Osteocyte (in vitro differentiated cells): ENCODE results near the gene TRIM68. TPM values are rescaled to one million over a fixed set of nuclear protein-coding genes. Genes with fewer than 3 reads are reported as not detected.

Experiments
- DNase-seq: peaks from one replicate; pipeline ENCODE4 v3.0.0; 2021; ENCODE audit warnings: mixed read lengths; ENCODE audit not compliant: unreplicated experiment; ENCODE audit errors: extremely low spot score
- H3K27ac Mint-ChIP-seq: one replicate; pipeline ENCODE4 v1.8.0; 2021; ENCODE audit warnings: mild to moderate bottlenecking, mixed read lengths; ENCODE audit not compliant: unreplicated experiment
- H3K27me3 Mint-ChIP-seq: one replicate; pipeline ENCODE4 v1.8.0; 2021; ENCODE audit warnings: mixed read lengths; ENCODE audit not compliant: unreplicated experiment
- H3K36me3 Mint-ChIP-seq: one replicate; pipeline ENCODE4 v1.8.0; 2021; ENCODE audit warnings: mixed read lengths; ENCODE audit not compliant: unreplicated experiment
- H3K4me1 Mint-ChIP-seq: one replicate; pipeline ENCODE4 v1.8.0; 2021; ENCODE audit warnings: mixed read lengths; ENCODE audit not compliant: unreplicated experiment
- H3K4me3 Mint-ChIP-seq: one replicate; pipeline ENCODE4 v1.8.0; 2021; ENCODE audit warnings: mild to moderate bottlenecking, moderate library complexity, mixed read lengths; ENCODE audit not compliant: unreplicated experiment
- H3K9me3 Mint-ChIP-seq: one replicate; pipeline ENCODE4 v1.8.0; 2021; ENCODE audit warnings: mixed read lengths; ENCODE audit not compliant: unreplicated experiment
- total RNA-seq: library from RNA; stranded (reverse); gene quantifications from 2 replicates; pipeline ENCODE4 v1.2.1, GENCODE V29; 2021
- TF ChIP-seq, protein P1 (sequence below): fragments of 200-600 bp; sonication (generic); IDR thresholded peaks from 2 replicates; pipeline ENCODE4 v1.5.0; 2021; ENCODE audit warnings: antibody characterized with exemption, mild to moderate bottlenecking, moderate library complexity

Gene TRIM68
- total RNA-seq, 1 donor from 2014 or later: 10.7 TPM

DNA sequence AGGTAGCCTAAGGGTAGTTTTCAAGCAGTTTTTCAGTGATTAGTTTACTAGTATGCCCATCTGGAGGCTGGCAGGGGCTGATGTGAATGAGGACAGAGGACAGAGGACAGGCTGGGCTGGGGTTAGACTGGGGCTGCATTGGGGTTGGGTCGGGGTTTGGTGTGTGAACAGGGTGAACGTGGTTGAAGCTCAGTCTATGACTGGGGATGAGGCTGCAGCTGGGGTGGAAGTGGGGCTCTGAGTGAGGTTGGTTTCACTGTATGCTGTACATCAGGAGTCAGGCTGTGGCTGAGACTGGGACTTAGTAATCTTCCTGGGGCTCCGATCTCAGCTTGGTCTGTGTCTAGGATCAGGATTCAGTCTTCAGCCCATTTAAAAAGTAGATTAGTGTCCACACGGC lies 36.2 kb upstream of the TRIM68 start:
- no peaks in the 10 kb centered on the region for H3K27me3 Mint-ChIP-seq
- H3K36me3 Mint-ChIP-seq: no peaks in the 10 kb centered on the region
- no peak overlapping the region for H3K4me3 Mint-ChIP-seq
- peak overlapping the region; percentile 45 for H3K27ac Mint-ChIP-seq
- H3K4me1 Mint-ChIP-seq: peaks cover 67% of the 10 kb centered on the region
- DNase-seq: no peak
- H3K9me3 Mint-ChIP-seq: no peaks in the 10 kb centered on the region
- TF ChIP-seq, protein P1, sequence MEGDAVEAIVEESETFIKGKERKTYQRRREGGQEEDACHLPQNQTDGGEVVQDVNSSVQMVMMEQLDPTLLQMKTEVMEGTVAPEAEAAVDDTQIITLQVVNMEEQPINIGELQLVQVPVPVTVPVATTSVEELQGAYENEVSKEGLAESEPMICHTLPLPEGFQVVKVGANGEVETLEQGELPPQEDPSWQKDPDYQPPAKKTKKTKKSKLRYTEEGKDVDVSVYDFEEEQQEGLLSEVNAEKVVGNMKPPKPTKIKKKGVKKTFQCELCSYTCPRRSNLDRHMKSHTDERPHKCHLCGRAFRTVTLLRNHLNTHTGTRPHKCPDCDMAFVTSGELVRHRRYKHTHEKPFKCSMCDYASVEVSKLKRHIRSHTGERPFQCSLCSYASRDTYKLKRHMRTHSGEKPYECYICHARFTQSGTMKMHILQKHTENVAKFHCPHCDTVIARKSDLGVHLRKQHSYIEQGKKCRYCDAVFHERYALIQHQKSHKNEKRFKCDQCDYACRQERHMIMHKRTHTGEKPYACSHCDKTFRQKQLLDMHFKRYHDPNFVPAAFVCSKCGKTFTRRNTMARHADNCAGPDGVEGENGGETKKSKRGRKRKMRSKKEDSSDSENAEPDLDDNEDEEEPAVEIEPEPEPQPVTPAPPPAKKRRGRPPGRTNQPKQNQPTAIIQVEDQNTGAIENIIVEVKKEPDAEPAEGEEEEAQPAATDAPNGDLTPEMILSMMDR: no peak

DNA sequence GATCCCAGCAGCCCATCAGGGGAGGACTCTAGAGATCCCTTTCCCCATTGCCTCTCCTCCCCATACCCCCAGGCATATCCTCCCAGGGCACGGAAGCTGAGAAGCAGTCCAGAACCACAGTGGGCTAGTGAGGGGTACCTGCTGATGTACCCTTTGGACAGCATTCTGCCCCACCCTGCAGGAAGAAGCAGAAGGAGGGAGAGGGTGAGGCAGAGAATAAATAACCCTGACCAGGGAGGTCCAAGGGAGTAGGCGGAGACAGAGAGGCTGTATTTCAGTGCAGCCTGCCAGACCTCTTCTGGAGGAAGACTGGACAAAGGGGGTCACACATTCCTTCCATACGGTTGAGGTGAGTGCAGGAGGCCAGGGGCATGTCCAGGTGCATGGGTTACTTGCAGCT lies 35.7 kb upstream of the TRIM68 start, which contains the start of gene OR51E1:
Gene OR51E1 (plus strand): TSS at position 301 of the 400 bp plus-strand sequence. CDS start 8,545 bp downstream, outside the sequence.
- TF ChIP-seq, protein P1: no peak
- peaks cover 62% of the 10 kb centered on the region for H3K4me1 Mint-ChIP-seq
- H3K4me3 Mint-ChIP-seq: no peak within 1 kb of the TSS
- H3K9me3 Mint-ChIP-seq: no peaks in the 10 kb centered on the region
- no peak for DNase-seq
- peak within 1 kb of the TSS; percentile 70 for H3K27ac Mint-ChIP-seq
- H3K36me3 Mint-ChIP-seq: no peaks in the 10 kb centered on the region
- no peaks in the 10 kb centered on the region for H3K27me3 Mint-ChIP-seq

DNA sequence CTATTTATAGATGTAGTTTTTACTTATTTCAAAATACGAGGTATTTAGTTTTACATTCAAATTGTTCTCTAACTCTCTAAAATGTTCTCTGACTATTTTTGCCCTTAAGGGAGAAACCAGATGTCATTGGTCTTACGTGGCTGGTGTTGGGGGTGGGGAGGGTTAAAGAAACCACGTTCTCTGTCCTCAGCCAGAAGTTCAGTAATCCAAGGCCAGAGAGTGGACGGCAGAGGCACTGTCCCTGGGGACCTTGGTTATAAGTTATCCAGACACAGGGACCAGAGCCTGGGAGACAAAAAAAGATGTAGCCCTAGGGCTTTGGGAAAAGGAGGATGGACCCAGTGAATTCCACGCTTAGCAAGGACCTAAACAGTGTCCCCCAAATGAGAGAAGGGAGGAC lies 35.0 kb upstream of the TRIM68 start:
- Mint-ChIP-seq H3K9me3 (no peaks in the 10 kb centered on the region), H3K36me3 (no peaks in the 10 kb centered on the region), H3K27me3 (no peaks in the 10 kb centered on the region), H3K4me3 (no peak overlapping the region), H3K27ac (peak overlapping the region; percentile 70), H3K4me1 (peaks cover 56% of the 10 kb centered on the region)
- TF ChIP-seq, protein P1: no peak
- no peak for DNase-seq

DNA sequence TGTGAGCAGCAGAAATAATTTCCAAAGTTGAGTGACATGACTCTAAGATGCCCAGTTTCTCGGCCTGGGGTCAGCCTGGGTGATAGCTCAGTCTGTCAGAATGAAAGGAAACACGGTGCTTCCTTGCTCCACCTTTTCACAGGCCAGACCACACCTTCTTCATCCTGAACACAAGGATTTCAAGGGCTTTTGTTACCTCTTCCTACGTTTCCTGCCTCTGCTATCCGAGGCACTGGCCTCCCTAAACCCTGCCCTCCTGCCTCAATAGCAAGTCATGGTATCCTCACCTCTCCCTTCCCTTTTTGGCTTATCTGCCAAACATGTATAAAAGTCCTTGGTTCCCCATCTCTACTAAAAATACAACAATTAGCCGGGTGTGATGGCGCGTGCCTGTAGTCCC lies 34.0 kb upstream of the TRIM68 start:
- no peaks in the 10 kb centered on the region for H3K36me3 Mint-ChIP-seq

DNA sequence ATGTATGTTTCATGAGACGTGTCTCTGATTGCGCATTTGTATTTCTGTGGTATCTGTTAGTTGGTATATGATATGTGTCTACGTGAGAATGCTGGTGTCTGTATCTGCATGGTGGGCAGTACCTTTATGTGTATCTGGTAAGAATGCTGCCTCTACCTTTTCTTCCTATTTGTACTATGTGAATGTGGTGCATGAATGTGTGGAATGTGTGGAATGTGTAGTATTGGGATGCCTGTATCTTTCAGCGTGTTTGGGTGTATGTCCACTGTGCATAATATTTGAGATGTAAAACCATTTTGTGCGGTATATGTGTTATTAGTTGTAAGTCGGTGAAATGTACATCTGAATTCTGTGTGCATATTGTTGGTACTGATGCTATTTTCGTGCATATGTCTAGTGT lies 33.5 kb upstream of the TRIM68 start:
- H3K27ac Mint-ChIP-seq: no peak overlapping the region
- TF ChIP-seq, protein P1: no peak
- DNase-seq: no peak
- H3K4me1 Mint-ChIP-seq: peaks cover 42% of the 10 kb centered on the region
- no peaks in the 10 kb centered on the region for H3K9me3 Mint-ChIP-seq
- no peak overlapping the region for H3K4me3 Mint-ChIP-seq
- no peaks in the 10 kb centered on the region for H3K36me3 Mint-ChIP-seq
- H3K27me3 Mint-ChIP-seq: no peaks in the 10 kb centered on the region

More for the DNA sequence above, 34.0 kb upstream of the TRIM68 start:
- Mint-ChIP-seq H3K27me3 (no peaks in the 10 kb centered on the region), H3K4me1 (peaks cover 45% of the 10 kb centered on the region), H3K4me3 (no peak overlapping the region), H3K9me3 (no peaks in the 10 kb centered on the region), H3K27ac (no peak overlapping the region)
- no peak for DNase-seq
- TF ChIP-seq, protein P1: no peak
